A673 (cell line): ENCODE data around the gene DUOXA2.

Source experiments
- CTCF ChIP-seq: fragments of 300-800, 200-600 bp; sonication (generic); conservative IDR thresholded peaks from 2 replicates; pipeline ENCODE4 v1.5.1; 2017; ENCODE audit warnings: low read depth, mild to moderate bottlenecking, antibody characterized with exemption, low read length, moderate library complexity, mixed read lengths
- EZH2 ChIP-seq: fragments of 200-600 bp; sonication (generic); IDR thresholded peaks from 2 replicates; pipeline ENCODE4 v1.6.1; 2017; ENCODE audit warnings: borderline replicate concordance, low read depth, mild to moderate bottlenecking, mixed read lengths, antibody characterized with exemption, low read length; ENCODE audit not compliant: poor library complexity, severe bottlenecking

DNA sequence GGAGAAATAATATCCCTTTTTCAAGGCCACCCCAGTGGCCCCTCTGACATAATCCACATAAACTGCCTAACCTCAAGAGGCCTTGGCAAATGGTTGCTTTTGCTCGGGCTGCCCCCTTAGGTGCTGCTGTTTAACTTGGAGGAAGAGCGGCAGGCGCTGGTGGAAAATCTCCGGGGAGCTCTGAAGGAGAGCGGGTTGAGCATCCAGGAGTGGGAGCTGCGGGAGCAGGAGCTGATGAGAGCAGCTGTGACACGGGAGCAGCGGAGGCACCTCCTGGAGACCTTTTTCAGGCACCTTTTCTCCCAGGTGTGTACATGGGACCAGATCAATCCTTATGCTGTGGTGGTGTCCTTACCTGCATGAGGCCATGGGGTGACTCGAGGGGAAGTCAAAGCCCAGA, 30.6 kb downstream of the DUOXA2 start:
- TF ChIP-seq CTCF (no peak), EZH2 (no peak)
